ENCODE results near the gene FTO. TPM values are rescaled to one million over a fixed set of nuclear protein-coding genes. Genes with fewer than 3 reads are reported as not detected.
"Not testable (repeated sequence)": the region's sequence is repeated elsewhere in the genome, so short reads cannot be mapped to it uniquely, and the experiment has no call there.

Gene FTO
- total RNA-seq, 1 donor from 2014 or later = 116 TPM

GRCh38 chr16:53822936-53823529 is 119.1 kb downstream of the FTO start:
- no peak for DNase-seq (ENCODE audit: low spot score)

GRCh38 chr16:53826658-53827057 is 122.7 kb downstream of the FTO start:
- no peak for DNase-seq (ENCODE audit: low spot score)

GRCh38 chr16:53827741-53828140 is 123.8 kb downstream of the FTO start:
- no peak for DNase-seq (ENCODE audit: low spot score)

GRCh38 chr16:53829186-53829747 is 125.3 kb downstream of the FTO start:
- DNase-seq (ENCODE audit: low spot score) = no peak

GRCh38 chr16:53832896-53833544 is 129.1 kb downstream of the FTO start:
- no peak for DNase-seq (ENCODE audit: low spot score)

GRCh38 chr16:53836142-53836541 is 132.2 kb downstream of the FTO start:
- DNase-seq (ENCODE audit: low spot score) = no peak

GRCh38 chr16:53836680-53837079 is 132.7 kb downstream of the FTO start:
- DNase-seq (ENCODE audit: low spot score) = no peak

- DNase-seq (ENCODE audit: low spot score) = no peak
These were observed 133.5 kb downstream of the FTO start for GRCh38 chr16:53837426-53837825.

GRCh38 chr16:53839150-53839549 is 135.2 kb downstream of the FTO start:
- DNase-seq (ENCODE audit: low spot score) = no peak

GRCh38 chr16:53840456-53840855 is 136.5 kb downstream of the FTO start:
- DNase-seq (ENCODE audit: low spot score) = no peak

GRCh38 chr16:53841884-53842283 is 137.9 kb downstream of the FTO start:
- DNase-seq (ENCODE audit: low spot score) = no peak

- no peak for DNase-seq (ENCODE audit: low spot score)
These were observed 139.1 kb downstream of the FTO start for GRCh38 chr16:53843084-53843483.

GRCh38 chr16:53844804-53845203 is 140.8 kb downstream of the FTO start:
- DNase-seq (ENCODE audit: low spot score) = no peak

GRCh38 chr16:53846549-53846948 is 142.6 kb downstream of the FTO start:
- not testable (repeated sequence) for DNase-seq (ENCODE audit: low spot score)

GRCh38 chr16:53846971-53847370 is 143.0 kb downstream of the FTO start:
- DNase-seq (ENCODE audit: low spot score) = no peak

GRCh38 chr16:53848277-53848942 is 144.5 kb downstream of the FTO start:
- no peak for DNase-seq (ENCODE audit: low spot score)

GRCh38 chr16:53848950-53849349 is 145.0 kb downstream of the FTO start:
- DNase-seq (ENCODE audit: low spot score) = no peak

GRCh38 chr16:53849585-53849984 is 145.6 kb downstream of the FTO start:
- no peak for DNase-seq (ENCODE audit: low spot score)

- no peak for DNase-seq (ENCODE audit: low spot score)
These were observed 146.0 kb downstream of the FTO start for GRCh38 chr16:53849994-53850393.

GRCh38 chr16:53852678-53853077 is 148.7 kb downstream of the FTO start:
- DNase-seq (ENCODE audit: low spot score) = no peak

- DNase-seq (ENCODE audit: low spot score) = no peak
These were observed 151.1 kb downstream of the FTO start for GRCh38 chr16:53855056-53855455.

- DNase-seq (ENCODE audit: low spot score) = no peak
These were observed 151.6 kb downstream of the FTO start for GRCh38 chr16:53855511-53855910.

- no peak for DNase-seq (ENCODE audit: low spot score)
These were observed 156.1 kb downstream of the FTO start for GRCh38 chr16:53859995-53860540.
